ENCODE data around the gene TIGD2. TPM values are rescaled to one million over a fixed set of nuclear protein-coding genes. Genes with fewer than 3 reads are reported as not detected.

Gene TIGD2
- total and polyA plus RNA-seq, 2 donors (not counting 3 experiments of a cell fraction or from before 2014, with no cell fraction given): 1.1 to 5.0 TPM

GRCh38 chr4:89156174-89156914 is 45.0 kb downstream of the TIGD2 start:
- Histone ChIP-seq H3K4me1 (ENCODE audit: control insufficient read depth, extremely low read depth, insufficient read depth, low read length) (peaks cover 21% of the 10 kb centered on the region), H3K27me3 (ENCODE audit: control insufficient read depth in 2 of 2, insufficient read depth in 2 of 2, low read length in 2 of 2) (no peaks in the 10 kb centered on the region), H3K9me1 (replicated peaks; ENCODE audit: control insufficient read depth, extremely low read depth, insufficient read depth, low read length) (no peaks in the 10 kb centered on the region), H3K4me2 (ENCODE audit: insufficient read depth, low read length) (no peak overlapping the region), H3K27ac (ENCODE audit: insufficient read depth, low read depth, low read length) (no peak overlapping the region), H3K79me2 (ENCODE audit: control insufficient read depth, insufficient read depth, low read length) (no peaks in the 10 kb centered on the region), H4K20me1 (replicated peaks; ENCODE audit: control insufficient read depth, extremely low read depth, insufficient read depth, low read length) (no peaks in the 10 kb centered on the region), H3K36me3 (ENCODE audit: control insufficient read depth in 2 of 2, extremely low read depth in 1 of 2, insufficient read depth in 2 of 2, low read length in 2 of 2) (no peaks in the 10 kb centered on the region), H2AFZ (ENCODE audit: low read depth, low read length) (no peak overlapping the region), H3K4me3 (replicated peaks in 1 of 3; ENCODE audit: insufficient read depth in 1 of 3, low read depth in 1 of 3, low read length in 3 of 3) (no peak overlapping the region), H3K9me3 (replicated peaks; ENCODE audit: control insufficient read depth, insufficient read depth, low read length) (no peaks in the 10 kb centered on the region), H3K9ac (replicated peaks; ENCODE audit: extremely low read depth, insufficient read depth, low read length) (no peak overlapping the region)
- intact Hi-C loops (cut with micrococcal nuclease) (loop anchor here (5.0 to 10.0 kb wide), 2 partner anchors 334 to 738 kb away; partner anchors contain the start of gene MMRN1), dilution Hi-C loops (cut with MboI; ENCODE audit: extremely low pct_ligation_motif_present, low sequenced_read_pairs) (no loop called here)
- TF ChIP-seq FOS (IDR thresholded peaks at IDR 0.05; ENCODE audit: borderline replicate concordance, insufficient read depth, low read length) (no peak), EZH2 (IDR thresholded peaks at IDR 0.05; ENCODE audit: borderline replicate concordance, low read depth, low read length, severe bottlenecking) (no peak), JUN (IDR thresholded peaks at IDR 0.05; ENCODE audit: borderline replicate concordance, insufficient read depth, insufficient read length, low read depth) (no peak), CTCF (IDR thresholded peaks at IDR 0.05; ENCODE audit: extremely low read depth in 1 of 2, insufficient read depth in 1 of 2, low read depth in 1 of 2, low read length in 2 of 2) (no peak), GATA2 (IDR thresholded peaks at IDR 0.05; ENCODE audit: insufficient read depth, insufficient read length, low read depth, low read length) (no peak), POLR2AphosphoS5 (IDR thresholded peaks at IDR 0.05; ENCODE audit: insufficient read depth, low read depth, low read length) (no peak), POLR2A (IDR thresholded peaks at IDR 0.05; ENCODE audit: low read depth, low read length) (no peak), MYC (IDR thresholded peaks at IDR 0.05; ENCODE audit: low read depth, low read length) (no peak)
- TF ChIP-seq, protein P1, sequence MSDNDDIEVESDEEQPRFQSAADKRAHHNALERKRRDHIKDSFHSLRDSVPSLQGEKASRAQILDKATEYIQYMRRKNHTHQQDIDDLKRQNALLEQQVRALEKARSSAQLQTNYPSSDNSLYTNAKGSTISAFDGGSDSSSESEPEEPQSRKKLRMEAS (IDR thresholded peaks at IDR 0.05; ENCODE audit: insufficient read depth, insufficient read length): no peak
- no peak for DNase-seq (ENCODE audit: low read depth, low spot score)
- ChIA-PET POLR2A (no interaction called here), CTCF (interaction anchor here (0.8 to 1.2 kb wide), 3 partner anchors 8 to 337 kb away, joined by 3 to 5 read pairs (median 3); no protein-coding TSS in a partner anchor)
- FAIRE-seq: no peak
- BruUV-seq (replicated peaks): no TSS peak
